HG03060 (cell line): ENCODE measurements around the gene CDYL.

Experiments used
- ATAC-seq: cut with Tn5 transposase; IDR thresholded peaks from one replicate; pipeline ENCODE4 v1.9.1; 2021; ENCODE audit warnings: low read depth, moderate number of reproducible peaks; ENCODE audit not compliant: unreplicated experiment

Gene CDYL

GRCh38 chr6:4903751-4904370 is 127.7 kb downstream of the CDYL start:
- no peak for ATAC-seq

DNA sequence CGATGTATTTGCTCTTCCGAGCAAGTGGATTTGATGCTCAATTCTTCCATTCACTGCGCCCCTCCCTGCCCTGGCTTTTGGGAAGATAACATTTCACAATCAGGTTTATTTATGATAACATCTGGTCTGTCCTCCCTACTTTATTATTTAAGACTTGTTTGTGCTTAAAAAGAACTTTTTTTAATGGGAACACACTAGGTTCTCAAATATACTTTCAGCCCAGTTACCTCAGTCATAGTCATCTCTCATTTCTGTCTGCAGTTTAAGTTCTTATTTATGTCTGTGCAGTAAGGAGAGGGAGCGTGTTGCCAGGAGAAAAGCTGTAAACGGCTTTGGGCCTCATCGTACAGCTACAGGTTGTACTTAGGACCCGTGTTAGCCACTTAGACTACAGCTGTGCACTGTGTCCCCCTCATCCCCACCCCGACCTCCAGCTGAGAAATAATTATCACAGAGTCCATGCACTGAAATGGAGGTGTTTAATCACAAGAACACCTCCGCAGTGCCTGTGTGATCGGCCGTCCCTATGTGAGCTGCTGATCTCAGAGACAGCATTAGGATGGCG is 128.3 kb downstream of the CDYL start:
- no peak for ATAC-seq

GRCh38 chr6:4905826-4906225 is 129.6 kb downstream of the CDYL start:
- ATAC-seq: no peak

DNA sequence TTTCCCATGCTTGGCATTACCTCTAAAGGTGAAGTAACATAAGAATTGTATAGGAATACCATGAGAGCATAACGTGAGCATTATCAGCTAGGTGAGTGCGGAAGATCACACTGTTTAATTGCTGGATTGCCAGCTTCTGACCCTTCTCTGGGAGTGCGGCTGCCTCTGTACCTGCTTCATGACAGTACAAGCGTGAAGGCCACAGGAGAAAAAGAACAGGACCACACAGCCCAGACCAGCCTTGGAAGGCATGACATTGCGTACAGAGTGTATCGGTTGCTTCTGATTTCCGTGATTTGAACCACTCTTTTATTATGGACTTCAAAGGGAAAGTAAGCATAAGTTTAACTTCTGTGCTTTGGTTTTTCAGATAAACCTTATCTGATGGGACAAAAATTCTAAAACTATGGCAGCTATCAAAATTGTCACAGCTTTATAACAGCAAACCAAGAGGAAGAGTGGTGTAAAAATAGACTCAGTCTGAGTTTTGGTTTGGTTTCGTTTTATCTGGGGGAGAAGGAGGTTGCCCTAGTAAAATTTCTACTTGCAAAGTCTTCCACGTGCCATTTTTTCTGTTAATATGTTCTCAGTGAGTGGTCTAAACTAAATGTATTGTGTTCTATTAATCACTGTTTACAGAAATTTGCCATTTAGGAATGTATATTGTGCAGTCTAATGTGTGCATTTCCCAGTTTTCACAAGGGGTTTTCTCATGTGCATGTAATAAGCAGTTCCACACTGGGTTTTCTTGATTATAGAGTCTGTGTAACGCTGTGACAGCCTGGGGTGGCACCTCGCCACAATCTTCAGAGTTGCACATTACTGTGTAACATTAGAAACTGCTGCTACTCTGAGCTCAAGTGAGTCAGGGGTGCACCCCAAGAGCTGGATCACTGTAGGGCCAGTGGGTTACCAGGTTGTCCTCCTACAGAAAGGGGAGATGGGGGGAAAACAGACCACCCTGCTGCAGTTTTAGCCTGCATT is 130.4 kb downstream of the CDYL start:
- no peak for ATAC-seq

DNA sequence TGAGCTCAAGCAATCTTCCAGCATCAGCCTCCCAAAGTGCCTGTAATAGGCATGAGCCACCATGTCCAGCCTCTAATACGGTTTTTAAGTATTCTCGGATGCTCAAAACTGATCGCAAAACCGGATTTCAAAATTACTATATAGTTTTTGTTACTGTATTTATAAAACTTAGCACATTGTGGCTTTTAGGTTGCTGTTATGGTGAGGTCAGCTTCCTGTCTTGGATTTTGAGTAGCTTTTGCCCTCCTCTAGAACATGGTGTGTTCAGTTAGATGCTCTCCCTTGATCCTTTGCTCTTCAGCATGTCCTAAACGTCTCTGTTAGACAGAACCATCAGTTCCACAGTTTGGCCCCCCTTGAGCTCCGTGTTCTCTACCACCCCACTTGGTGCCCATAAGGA is 131.4 kb downstream of the CDYL start:
- no peak for ATAC-seq

- no peak for ATAC-seq
Measured at GRCh38 chr6:4908062-4908461, 131.9 kb downstream of the CDYL start.

- no peak for ATAC-seq
Measured at GRCh38 chr6:4909063-4909706, 133.0 kb downstream of the CDYL start.

DNA sequence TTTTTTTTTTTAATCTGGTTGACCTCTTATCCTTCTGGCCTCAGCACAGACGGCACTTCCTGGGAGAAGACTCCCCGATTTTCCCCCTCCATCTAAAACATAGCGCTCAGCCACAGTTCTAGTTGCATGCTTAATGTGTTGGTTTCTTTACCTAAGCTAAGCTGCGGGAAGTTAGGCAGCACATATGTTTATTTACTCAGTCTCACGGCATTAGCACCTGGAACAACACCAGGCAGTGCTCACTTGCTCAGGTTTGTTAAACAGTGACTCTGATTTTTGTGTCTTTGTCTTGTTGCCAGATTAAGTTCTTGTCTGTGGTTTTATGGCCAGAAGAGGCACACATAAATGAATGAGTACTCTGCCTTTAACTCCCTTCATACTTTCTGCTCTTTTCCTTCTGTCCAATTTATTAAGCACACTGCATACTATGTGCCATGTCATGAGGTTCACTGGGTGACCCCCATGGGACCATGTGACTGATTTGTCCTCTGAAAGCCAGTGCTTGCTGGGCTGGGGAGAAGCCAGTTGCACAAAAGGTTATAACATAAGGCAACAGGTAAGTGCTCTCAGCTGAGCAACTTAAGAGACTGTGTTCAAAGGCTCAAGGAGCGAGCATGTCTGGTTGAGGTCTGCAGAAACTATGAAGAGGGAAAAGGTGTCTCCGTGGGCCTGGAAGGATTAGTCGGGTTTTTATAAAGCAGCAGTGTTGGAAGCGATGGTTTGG is 134.0 kb downstream of the CDYL start:
- ATAC-seq: no peak

DNA sequence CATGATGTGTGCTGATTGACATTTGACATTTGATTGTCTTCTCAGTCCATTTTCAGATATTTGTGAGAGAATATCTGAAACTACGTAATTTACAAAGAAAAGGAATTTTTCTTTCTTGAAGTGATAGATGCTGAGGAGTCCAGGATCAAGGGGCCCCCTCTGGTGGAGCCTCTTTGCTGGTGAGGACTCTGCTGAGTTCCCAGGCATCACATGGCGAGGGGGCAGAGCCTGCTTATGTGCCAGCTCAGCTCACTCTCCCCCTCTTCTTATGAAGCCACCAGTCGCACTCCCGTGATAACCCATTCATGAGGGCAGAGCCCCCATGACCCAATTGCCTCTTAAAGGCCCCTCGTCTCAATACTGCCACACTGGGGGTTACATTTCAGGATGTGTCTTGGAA is 136.4 kb downstream of the CDYL start:
- no peak for ATAC-seq

DNA sequence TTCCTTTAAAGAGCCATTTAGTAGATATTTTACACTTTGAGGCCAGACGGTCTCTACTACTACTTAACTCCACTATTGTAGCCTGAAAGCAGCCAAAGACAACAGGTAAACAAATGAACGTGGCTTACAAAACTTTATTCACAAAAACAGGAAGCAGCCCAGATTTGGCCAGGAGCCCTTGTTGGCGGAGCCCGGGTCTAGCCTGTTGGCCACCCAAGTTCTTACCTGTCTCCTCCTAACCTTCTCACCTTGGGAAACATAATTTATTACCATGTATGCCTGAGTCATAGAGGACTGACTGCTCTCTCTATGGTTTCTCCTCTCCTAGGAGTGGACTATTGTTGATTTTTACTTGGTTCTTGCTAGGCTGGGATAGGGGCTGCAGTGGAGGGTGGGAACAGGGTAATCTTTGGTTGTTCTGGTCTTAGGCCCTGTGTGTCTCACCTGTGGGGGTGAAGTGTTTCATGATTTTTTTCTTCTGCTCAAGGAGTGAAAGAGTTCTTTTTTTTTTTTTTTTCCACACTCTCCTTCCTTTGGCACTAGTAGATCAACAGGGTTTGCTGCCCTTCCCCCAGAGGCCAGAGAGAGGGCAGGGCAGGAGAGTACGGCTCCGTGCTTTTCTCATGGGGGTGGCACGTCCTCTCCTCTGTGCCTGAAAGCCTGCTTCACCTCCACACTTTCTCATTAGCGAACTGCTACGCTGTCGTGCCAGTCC is 137.7 kb downstream of the CDYL start:
- ATAC-seq: no peak

DNA sequence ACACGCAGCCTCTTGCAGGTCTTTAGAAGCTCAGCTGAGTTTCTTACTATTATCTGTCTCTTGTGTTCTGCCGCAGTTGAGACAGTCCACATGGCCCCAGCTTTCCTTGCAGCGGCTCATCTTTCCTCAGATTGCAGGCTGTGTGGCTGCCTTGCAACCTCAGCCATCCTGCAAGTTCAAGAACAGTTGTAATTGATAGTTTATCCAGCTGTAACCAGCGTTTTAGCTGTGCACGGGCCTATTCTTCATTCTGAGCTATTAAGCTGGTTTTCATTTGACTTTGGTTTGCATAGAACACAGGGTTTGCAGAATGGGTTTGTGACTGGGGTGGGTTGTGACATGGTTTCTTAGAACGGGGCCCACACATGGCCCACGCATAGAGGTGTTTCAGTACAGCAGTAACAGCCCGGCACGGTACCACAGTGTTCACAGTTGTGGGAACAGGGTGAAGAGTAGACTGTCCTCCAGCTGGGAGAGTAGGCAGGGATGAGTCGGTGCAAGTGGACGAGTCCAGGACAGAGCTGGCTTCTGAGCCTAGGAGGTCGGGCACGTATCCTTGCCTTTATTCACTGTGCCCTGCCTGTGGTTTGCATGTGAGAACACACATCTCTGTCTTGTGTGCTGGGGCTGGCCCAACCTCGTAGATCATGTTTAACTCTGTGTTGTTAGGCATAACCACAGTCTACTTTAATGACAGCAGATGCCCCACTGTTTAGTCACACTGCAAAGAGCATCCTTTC is 138.4 kb downstream of the CDYL start:
- no peak for ATAC-seq

DNA sequence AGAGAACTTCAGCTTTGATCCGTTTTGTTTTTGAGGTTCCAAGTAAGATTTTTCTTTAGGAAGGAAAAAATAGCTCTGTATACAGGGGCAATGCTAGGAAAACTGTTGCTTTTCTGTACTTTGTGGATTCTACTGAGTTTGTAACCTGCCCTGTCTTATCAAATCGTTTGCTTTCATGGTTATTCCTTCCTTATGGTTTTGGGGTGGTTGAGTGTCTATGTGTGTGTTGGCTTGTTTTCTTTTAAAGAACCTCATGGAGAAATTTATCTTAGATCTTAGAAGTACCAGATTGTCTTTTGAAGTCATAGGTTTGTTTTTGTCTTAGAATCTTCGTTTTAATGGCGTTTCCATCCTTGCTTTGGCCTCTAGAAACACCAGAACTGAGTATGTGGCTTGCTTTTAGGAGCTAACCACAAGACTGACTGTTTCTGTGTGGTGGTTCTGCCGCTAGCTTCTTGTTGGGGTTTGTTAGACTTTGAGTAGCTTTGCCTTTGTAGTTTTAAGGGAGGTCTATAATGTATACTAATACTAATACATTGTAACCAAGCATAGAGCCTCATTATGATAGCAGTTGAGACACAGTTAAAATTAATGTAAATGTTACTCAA is 140.9 kb downstream of the CDYL start:
- ATAC-seq: no peak

- no peak for ATAC-seq
Measured at GRCh38 chr6:4920914-4921410, 144.8 kb downstream of the CDYL start.

DNA sequence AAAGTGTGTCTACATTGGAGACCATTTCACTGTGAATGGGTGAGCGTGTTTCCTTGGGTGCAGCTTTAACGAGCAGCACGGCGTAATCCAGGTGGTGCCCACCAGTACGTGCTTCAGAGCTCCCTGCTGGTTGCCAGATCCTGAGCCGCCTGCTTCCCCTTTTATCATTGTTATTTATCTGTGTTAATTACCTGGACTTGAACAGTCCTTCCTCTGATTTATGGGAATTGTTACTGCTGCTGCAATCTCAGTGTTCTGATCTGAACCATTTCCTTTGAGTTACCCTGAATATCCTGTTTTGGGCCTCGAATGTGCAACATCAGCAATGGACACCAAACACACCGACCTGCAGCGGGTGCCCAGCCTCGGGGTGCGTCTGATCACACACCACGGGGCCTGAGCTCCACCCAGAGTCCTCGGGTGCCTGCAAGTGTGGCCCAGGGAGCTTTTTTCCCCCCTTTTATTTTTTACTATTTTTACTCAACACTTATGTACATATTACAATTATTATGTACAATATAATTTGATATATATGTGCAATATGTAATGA is 146.4 kb downstream of the CDYL start:
- ATAC-seq: no peak

DNA sequence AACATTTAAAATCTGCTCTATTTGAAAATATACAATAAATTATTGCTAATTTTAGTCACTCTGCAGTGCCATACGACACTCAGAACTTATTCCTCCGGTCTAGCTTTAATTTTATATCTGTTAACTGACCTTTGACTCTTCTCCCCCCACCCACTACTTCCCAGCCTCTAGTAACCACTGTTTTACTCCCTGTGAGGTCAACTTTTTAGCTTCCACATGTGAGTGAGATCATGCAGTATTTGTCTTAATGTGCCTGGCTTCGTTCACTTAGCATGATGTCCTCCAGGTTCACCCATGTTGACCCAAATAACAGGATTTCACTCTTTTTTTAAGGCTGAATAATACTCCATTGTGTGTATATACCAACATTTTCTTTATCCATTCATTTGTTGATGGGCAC is 146.9 kb downstream of the CDYL start:
- ATAC-seq: no peak

DNA sequence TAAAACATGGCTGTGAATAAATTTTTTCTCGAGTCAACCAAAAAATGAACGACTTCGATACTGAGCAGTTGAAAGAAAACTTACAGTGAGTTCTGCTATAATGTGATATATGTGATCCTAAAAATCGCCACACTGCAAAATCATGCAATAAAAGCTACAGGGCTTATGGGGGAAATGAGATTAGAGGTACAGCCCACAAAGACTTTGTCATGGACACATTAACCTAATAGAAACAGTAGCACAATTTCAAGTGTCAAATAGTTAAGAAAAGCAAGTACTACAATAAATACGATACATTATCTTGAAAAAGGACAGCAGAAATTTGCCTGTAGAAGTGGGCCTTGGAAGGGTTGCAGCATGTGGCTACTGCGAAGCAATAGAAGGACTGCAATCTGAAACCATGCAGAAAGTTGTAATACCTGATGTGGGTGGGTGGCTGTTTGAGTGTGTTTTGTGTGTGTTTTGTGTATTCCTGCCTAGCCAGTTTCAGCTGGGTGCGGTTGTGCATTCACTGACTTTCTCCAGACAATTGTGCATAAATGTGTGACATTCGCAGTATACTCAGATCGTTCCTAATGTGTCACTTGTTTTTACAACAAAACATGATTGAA is 148.6 kb downstream of the CDYL start:
- no peak for ATAC-seq

DNA sequence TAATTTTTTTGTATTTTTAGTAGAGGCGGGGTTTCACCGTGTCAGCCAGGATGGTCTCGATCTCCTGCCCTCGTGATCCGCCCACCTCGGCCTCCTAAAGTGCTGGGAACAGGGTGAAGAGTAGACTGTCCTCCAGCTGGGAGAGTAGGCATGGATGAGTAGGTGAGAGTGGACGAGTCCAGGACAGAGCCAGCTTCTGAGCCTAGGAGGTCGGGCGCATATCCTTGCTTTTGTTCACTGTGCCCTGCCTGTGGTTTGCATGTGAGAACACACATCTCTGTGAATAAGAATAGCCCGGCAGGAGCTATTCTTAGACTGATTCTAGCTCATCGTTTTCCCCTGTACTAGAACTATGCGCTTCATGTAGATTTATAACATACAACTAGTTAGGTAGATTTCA is 149.4 kb downstream of the CDYL start:
- no peak for ATAC-seq

DNA sequence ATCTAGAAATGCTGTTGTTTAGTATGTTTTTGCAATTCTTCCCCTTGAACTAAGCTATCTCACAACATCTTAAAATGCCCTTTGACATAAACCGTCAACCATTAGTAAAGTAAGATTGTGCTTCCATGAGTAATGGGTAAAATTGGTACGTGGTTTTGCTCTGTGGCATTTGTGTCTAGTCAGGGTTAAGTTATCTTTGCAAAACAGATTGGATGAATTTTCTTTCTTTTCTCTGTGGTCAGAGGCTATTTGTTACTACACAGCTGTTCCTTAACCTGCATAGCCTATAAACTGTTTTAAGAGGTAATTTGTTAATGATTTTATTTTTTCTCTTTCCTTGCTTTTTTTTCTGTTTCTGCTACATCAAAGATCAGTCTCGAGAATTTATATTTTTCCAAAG is 152.2 kb downstream of the CDYL start:
- no peak for ATAC-seq
